A549 (cell line): ENCODE data around the gene SLC10A3. TPM values are rescaled to one million over a fixed set of nuclear protein-coding genes. Genes with fewer than 3 reads are reported as not detected.

ENCODE experiments used
- ATAC-seq, 2 experiments: fragments of 200-7000 bp in 1 of 2; fragments of >200 bp in 1 of 2; cut with Nextera tagmentation in 1 of 2; cut with Tn5 transposase in 1 of 2; 3 replicates each; pipeline versions ENCODE4 v1.8.0 to v1.9.1; 2018 to 2020; ENCODE audit warnings: mild to moderate bottlenecking in 1 of 2, moderate library complexity in 1 of 2
- CTCF ChIA-PET: fragments of 300-600 bp; sonication (Branson Sonifier 250); formaldehyde crosslinking; extraction: SDS; loops from one replicate; lab custom pipeline; 2021; ENCODE audit warnings: antibody characterized with exemption, inconsistent platforms; lab: Yijun Ruan, JAX
- POLR2A ChIA-PET: fragments of 350-600 bp; formaldehyde crosslinking; extraction: SDS; loops from one replicate; lab custom pipeline; 2021; ENCODE audit warnings: antibody characterized with exemption, inconsistent platforms; lab: Yijun Ruan, JAX
- DNase-seq, 2 experiments: peaks; one replicate each; pipeline versions ENCODE4 v3.0.0 to v3.0.0-alpha.2; 2011 to 2016; ENCODE audit warnings: low read depth in 1 of 2, low spot score in 1 of 2
- FAIRE-seq: peaks from 2 replicates; lab custom pipeline; 2011; peaks lifted over from hg19 to GRCh38; lab: Jason Lieb, UNC
- H3K27ac ChIP-seq, 2 experiments: fragments of >200 bp; sonication (Bioruptor Twin); formaldehyde crosslinking; 3 replicates each; pipeline ENCODE4 v1.5.1; 2016 to 2017
- H3K4me1 ChIP-seq: fragments of >200 bp; sonication (Bioruptor Twin); formaldehyde crosslinking; 3 replicates; pipeline ENCODE4 v1.6.1; 2016
- H3K4me2 ChIP-seq: fragments of >200 bp; sonication (Bioruptor Twin); formaldehyde crosslinking; 3 replicates; pipeline ENCODE4 v1.6.1; 2016
- H3K4me3 ChIP-seq: fragments of >200 bp; sonication (Bioruptor Twin); formaldehyde crosslinking; 3 replicates; pipeline ENCODE4 v1.5.1; 2016
- H3K9me3 ChIP-seq: fragments of >200 bp; sonication (Bioruptor Twin); formaldehyde crosslinking; 3 replicates; pipeline ENCODE4 v1.6.1; 2016
- BHLHE40 ChIP-seq: IDR thresholded peaks from 2 replicates; pipeline ENCODE4 v1.6.1; 2012; ENCODE audit warnings: low read depth, low read length, inconsistent platforms
- CHD2 ChIP-seq: fragments of 150-350 bp; IDR thresholded peaks from 2 replicates; pipeline ENCODE4 v1.6.1; 2014; ENCODE audit warnings: low read length; ENCODE audit not compliant: partially characterized antibody
- CHD4 ChIP-seq: fragments of 200-600 bp; sonication (generic); IDR thresholded peaks from 2 replicates; pipeline ENCODE4 v1.6.1; 2016; ENCODE audit warnings: antibody characterized with exemption, mild to moderate bottlenecking, borderline replicate concordance
- EHF ChIP-seq: fragments of 250-450 bp; sonication (Bioruptor Pico); IDR thresholded peaks from 2 replicates; pipeline ENCODE4 v1.5.0; 2020; ENCODE audit warnings: mild to moderate bottlenecking
- ESRRA ChIP-seq: fragments of 150-350 bp; IDR thresholded peaks from 2 replicates; pipeline ENCODE4 v1.6.1; 2014; ENCODE audit warnings: mild to moderate bottlenecking, low read length, borderline replicate concordance
- GATA3 ChIP-seq: IDR thresholded peaks from 2 replicates; pipeline ENCODE4 v1.6.1; 2012; ENCODE audit warnings: borderline replicate concordance
- HDAC2 ChIP-seq: fragments of 200-600 bp; sonication (generic); IDR thresholded peaks from 2 replicates; pipeline ENCODE4 v1.6.1; 2016
- JUNB ChIP-seq: fragments of >200 bp; sonication (Bioruptor Twin); formaldehyde crosslinking; IDR thresholded peaks from 2 replicates; pipeline ENCODE4 v1.6.1; 2016
- KDM5A ChIP-seq: fragments of 200-600 bp; sonication (generic); IDR thresholded peaks from 2 replicates; pipeline ENCODE4 v1.6.1; 2016; ENCODE audit warnings: antibody characterized with exemption, mild to moderate bottlenecking
- MAFK ChIP-seq: fragments of 450-650 bp; IDR thresholded peaks from 2 replicates; pipeline ENCODE4 v1.6.1; 2014; ENCODE audit not compliant: partially characterized antibody
- MYC ChIP-seq: IDR thresholded peaks from 2 replicates; pipeline ENCODE4 v1.6.1; 2012; ENCODE audit warnings: mild to moderate bottlenecking, inconsistent platforms, low read length, improper control_type of control experiment, borderline replicate concordance
- POLR2A ChIP-seq: IDR thresholded peaks from 2 replicates; pipeline ENCODE4 v1.6.1; 2012; ENCODE audit warnings: mild to moderate bottlenecking, low read length
- RAD21 ChIP-seq, 2 experiments: fragments of >200 bp in 1 of 2; sonication (Bioruptor Twin) in 1 of 2; formaldehyde crosslinking in 1 of 2; IDR thresholded peaks in 1 of 2; conservative IDR thresholded peaks in 1 of 2; 2 replicates in 1 of 2; 3 replicates in 1 of 2; pipeline ENCODE4 v1.6.1; 2012 to 2018; ENCODE audit warnings: inconsistent platforms in 1 of 2
- RCOR1 ChIP-seq: fragments of 150-350 bp; IDR thresholded peaks from 2 replicates; pipeline ENCODE4 v1.6.1; 2014; ENCODE audit warnings: antibody characterized with exemption, low read length, low read depth
- RNF2 ChIP-seq: fragments of 200-600 bp; sonication (generic); IDR thresholded peaks from 2 replicates; pipeline ENCODE4 v1.6.1; 2016; ENCODE audit warnings: low read depth, mild to moderate bottlenecking, antibody characterized with exemption, moderate library complexity, borderline replicate concordance
- ZC3H11A ChIP-seq: fragments of 450-650 bp; IDR thresholded peaks from 2 replicates; pipeline ENCODE4 v1.6.1; 2014; ENCODE audit warnings: antibody characterized with exemption, mild to moderate bottlenecking
- ZFP36 ChIP-seq: fragments of 450-650 bp; IDR thresholded peaks from 2 replicates; pipeline ENCODE4 v1.6.1; 2014; ENCODE audit warnings: borderline replicate concordance; ENCODE audit not compliant: partially characterized antibody
- ZSCAN20 ChIP-seq: fragments of 250-450 bp; sonication (Bioruptor Pico); IDR thresholded peaks from 2 replicates; pipeline ENCODE4 v1.8.0; 2022; ENCODE audit warnings: mild to moderate bottlenecking, moderate library complexity
- WGBS: methylation state at CpG from one replicate; pipeline ENCODE4 v1.1.6; 2017; ENCODE audit errors: missing lambda C conversion rate; 5-methylcytosine and 5-hydroxymethylcytosine counted together
- polyA plus RNA-seq, 4 experiments: library from polyadenylated mRNA; depleted of rRNA in 3 of 4; stranded (reverse); fragments of >200 nt; fragmentation: RNase III in 1 of 4; extraction: RNeasy Plus Mini Kit Qiagen cat#74134 plus additional on column Dnase treatment in 1 of 4; gene quantifications; 2 replicates in 3 of 4; 3 replicates in 1 of 4; pipeline ENCODE4 v1.2.3, GENCODE V29; 2011 to 2017
- TF ChIP-seq, protein P1 (sequence below): IDR thresholded peaks from 2 replicates; pipeline ENCODE4 v1.6.1; 2012
- TF ChIP-seq, protein P2 (sequence below): IDR thresholded peaks from 2 replicates; pipeline ENCODE4 v1.6.1; 2012; ENCODE audit warnings: low read depth, borderline replicate concordance
- TF ChIP-seq, protein P3 (sequence below): fragments of 200-600 bp; sonication (generic); IDR thresholded peaks from 2 replicates; pipeline ENCODE4 v1.6.1; 2016; ENCODE audit warnings: antibody characterized with exemption, mild to moderate bottlenecking, moderate library complexity
- TF ChIP-seq, protein P4 (sequence below): fragments of >200 bp; sonication (Bioruptor Twin); formaldehyde crosslinking; IDR thresholded peaks from 3 replicates; pipeline ENCODE4 v1.6.1; 2016

Gene SLC10A3
- polyA plus RNA-seq, 2 of the 4 experiments (the other 2 are of a cell fraction): 9.0 to 21.7 TPM

DNA sequence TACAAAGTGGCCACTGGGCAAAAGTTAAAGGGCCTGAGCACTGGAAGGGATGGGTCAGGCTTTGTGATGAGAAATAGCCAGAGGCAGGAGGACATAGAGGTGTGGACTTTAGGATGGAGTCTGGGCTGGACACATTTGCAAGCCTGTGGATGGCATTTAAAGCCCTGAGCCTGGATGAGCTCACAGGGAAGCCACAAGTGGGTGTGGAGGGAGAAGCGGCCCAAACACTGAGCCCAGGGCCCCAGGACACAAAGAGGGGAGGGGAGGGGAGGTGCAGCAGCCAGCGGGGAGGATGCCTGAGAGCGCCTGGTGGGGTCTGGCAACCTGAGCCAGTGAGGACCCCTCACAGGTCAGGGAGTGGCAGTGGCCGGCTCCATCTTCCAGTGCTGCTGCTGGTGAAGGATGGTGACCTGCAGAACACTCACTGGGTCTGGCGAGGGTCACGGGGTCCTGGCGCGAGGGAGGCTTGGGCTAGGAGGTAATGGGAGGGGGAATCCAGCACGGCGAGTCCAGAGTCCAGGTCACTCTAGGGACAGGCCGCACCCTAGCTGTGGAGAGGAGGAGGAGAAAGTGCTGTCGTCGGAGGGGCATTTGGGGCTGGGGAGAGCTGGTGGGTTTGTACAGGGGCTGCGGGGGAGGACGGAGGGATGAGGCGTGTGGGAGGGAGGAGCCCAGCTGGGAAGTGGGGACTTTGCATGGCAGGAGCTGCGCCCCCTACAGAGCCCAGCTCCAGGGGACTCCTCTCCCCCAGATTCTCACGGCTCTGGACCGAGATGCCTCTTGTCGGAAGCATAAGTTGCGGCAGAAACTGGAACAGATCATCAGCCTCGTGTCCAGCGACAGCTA is 18.4 kb downstream of the SLC10A3 start:
- Histone ChIP-seq H3K4me1 (no peaks in the 10 kb centered on the region), H3K9me3 (no peaks in the 10 kb centered on the region), H3K4me3 (no peak overlapping the region), H3K4me2 (no peak overlapping the region), H3K27ac (no peak overlapping the region)
- WGBS: 92% methylated on average over 21 of the region's 23 CpGs
- TF ChIP-seq, protein P1, sequence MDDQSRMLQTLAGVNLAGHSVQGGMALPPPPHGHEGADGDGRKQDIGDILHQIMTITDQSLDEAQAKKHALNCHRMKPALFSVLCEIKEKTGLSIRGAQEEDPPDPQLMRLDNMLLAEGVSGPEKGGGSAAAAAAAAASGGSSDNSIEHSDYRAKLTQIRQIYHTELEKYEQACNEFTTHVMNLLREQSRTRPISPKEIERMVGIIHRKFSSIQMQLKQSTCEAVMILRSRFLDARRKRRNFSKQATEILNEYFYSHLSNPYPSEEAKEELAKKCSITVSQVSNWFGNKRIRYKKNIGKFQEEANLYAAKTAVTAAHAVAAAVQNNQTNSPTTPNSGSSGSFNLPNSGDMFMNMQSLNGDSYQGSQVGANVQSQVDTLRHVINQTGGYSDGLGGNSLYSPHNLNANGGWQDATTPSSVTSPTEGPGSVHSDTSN: no peak
- TF ChIP-seq RCOR1 (no peak), JUNB (no peak)
- POLR2A ChIA-PET: no interaction called here
- FAIRE-seq: no peak
- no peak for DNase-seq
- ATAC-seq: 0 out of 6 replicates have a peak, but pooled peaks of 1 of the 2 experiments have one; percentile 15
- CTCF ChIA-PET: no interaction called here

DNA sequence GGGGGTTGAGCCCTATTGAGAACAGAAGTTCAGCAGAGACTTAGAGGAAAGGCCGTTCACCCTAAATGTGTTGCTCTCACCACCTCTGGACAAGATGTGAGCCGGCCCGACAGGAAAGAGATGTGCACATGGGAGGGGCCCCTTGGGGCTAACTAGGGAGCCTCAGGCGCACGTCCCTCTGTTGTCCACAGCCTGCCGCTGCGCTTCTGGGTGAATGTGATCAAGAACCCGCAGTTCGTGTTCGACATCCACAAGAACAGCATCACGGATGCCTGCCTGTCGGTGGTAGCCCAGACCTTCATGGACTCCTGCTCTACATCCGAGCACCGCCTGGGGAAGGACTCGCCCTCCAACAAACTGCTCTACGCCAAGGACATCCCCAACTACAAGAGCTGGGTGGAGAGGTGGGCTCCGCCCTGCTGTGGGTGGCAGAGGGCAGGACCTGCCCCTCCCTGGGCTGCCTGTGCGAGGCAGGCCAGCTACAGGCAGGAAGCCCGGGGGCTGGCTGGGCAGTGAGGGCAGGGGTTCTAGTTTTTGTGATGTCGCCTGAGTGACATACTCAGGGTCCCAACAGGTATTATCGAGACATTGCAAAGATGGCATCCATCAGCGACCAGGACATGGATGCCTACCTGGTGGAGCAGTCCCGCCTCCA is 19.4 kb downstream of the SLC10A3 start:
- FAIRE-seq (no peak), DNase-seq (no peak), ATAC-seq (no peak)
- no peak overlapping the region for H3K4me3 ChIP-seq
- 92% methylated on average over 12 of the region's 23 CpGs for WGBS
- H3K9me3 ChIP-seq: no peaks in the 10 kb centered on the region
- H3K4me1 ChIP-seq: no peaks in the 10 kb centered on the region
- TF ChIP-seq, protein P2, sequence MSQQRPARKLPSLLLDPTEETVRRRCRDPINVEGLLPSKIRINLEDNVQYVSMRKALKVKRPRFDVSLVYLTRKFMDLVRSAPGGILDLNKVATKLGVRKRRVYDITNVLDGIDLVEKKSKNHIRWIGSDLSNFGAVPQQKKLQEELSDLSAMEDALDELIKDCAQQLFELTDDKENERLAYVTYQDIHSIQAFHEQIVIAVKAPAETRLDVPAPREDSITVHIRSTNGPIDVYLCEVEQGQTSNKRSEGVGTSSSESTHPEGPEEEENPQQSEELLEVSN: no peak
- TF ChIP-seq CHD2: no peak
- TF ChIP-seq MAFK: no peak
- TF ChIP-seq KDM5A: no peak
- TF ChIP-seq, protein P3, sequence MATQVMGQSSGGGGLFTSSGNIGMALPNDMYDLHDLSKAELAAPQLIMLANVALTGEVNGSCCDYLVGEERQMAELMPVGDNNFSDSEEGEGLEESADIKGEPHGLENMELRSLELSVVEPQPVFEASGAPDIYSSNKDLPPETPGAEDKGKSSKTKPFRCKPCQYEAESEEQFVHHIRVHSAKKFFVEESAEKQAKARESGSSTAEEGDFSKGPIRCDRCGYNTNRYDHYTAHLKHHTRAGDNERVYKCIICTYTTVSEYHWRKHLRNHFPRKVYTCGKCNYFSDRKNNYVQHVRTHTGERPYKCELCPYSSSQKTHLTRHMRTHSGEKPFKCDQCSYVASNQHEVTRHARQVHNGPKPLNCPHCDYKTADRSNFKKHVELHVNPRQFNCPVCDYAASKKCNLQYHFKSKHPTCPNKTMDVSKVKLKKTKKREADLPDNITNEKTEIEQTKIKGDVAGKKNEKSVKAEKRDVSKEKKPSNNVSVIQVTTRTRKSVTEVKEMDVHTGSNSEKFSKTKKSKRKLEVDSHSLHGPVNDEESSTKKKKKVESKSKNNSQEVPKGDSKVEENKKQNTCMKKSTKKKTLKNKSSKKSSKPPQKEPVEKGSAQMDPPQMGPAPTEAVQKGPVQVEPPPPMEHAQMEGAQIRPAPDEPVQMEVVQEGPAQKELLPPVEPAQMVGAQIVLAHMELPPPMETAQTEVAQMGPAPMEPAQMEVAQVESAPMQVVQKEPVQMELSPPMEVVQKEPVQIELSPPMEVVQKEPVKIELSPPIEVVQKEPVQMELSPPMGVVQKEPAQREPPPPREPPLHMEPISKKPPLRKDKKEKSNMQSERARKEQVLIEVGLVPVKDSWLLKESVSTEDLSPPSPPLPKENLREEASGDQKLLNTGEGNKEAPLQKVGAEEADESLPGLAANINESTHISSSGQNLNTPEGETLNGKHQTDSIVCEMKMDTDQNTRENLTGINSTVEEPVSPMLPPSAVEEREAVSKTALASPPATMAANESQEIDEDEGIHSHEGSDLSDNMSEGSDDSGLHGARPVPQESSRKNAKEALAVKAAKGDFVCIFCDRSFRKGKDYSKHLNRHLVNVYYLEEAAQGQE: no peak
- H3K4me2 ChIP-seq: no peak overlapping the region
- POLR2A ChIA-PET: no interaction called here
- CTCF ChIA-PET: interaction anchor here (1.0 kb wide), 1 partner anchor 19 kb away, joined by 4 read pairs; no protein-coding TSS in a partner anchor
- no peak overlapping the region for H3K27ac ChIP-seq

DNA sequence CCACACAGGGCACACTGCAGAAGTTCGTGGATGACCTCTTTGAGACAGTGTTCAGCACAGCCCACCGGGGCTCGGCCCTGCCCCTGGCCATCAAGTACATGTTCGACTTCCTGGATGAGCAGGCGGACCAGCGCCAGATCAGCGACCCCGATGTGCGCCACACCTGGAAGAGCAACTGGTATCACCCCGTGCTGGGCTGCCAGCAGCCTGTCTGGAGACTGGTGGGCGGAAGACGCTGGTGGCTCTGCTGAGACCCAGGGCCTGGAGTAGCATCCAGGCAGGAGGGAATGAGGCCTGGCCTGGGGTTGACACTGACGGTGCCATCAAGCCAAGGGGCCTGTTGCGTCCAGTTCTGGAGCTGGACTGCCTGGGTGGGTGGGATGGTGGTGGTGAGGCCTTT is 20.0 kb downstream of the SLC10A3 start:
- CTCF ChIA-PET: interaction anchor here (1.0 kb wide), 1 partner anchor 18 kb away, joined by 4 read pairs; no protein-coding TSS in a partner anchor
- WGBS: 100% methylated on average over 1 of the region's 14 CpGs
- Histone ChIP-seq H3K27ac (no peak overlapping the region), H3K9me3 (no peaks in the 10 kb centered on the region), H3K4me1 (no peaks in the 10 kb centered on the region), H3K4me3 (no peak overlapping the region), H3K4me2 (no peak overlapping the region)
- POLR2A ChIA-PET: no interaction called here
- no peak for FAIRE-seq
- DNase-seq: no peak
- no peak for ATAC-seq
- TF ChIP-seq BHLHE40: no peak
- no peak for TF ChIP-seq HDAC2
- TF ChIP-seq ZSCAN20 (CRISPR knock-in tag): no peak
- no peak for TF ChIP-seq RAD21 (conservative IDR thresholded peaks at IDR 0.05 in 1 of 2, IDR thresholded peaks at IDR 0.05 in 1 of 2)
- TF ChIP-seq POLR2A: no peak
- TF ChIP-seq MAFK: no peak
- no peak for TF ChIP-seq ZFP36
- TF ChIP-seq, protein P2: no peak
- TF ChIP-seq KDM5A: no peak
- no peak for TF ChIP-seq CHD4
- no peak for TF ChIP-seq ZC3H11A
- no peak for TF ChIP-seq RNF2
- TF ChIP-seq, protein P4, sequence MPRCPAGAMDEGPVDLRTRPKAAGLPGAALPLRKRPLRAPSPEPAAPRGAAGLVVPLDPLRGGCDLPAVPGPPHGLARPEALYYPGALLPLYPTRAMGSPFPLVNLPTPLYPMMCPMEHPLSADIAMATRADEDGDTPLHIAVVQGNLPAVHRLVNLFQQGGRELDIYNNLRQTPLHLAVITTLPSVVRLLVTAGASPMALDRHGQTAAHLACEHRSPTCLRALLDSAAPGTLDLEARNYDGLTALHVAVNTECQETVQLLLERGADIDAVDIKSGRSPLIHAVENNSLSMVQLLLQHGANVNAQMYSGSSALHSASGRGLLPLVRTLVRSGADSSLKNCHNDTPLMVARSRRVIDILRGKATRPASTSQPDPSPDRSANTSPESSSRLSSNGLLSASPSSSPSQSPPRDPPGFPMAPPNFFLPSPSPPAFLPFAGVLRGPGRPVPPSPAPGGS: no peak
- TF ChIP-seq MYC: no peak
- TF ChIP-seq GATA3: no peak
- TF ChIP-seq ESRRA: no peak
- TF ChIP-seq EHF: no peak
- no peak for TF ChIP-seq JUNB
